HG02759 (cell line): ENCODE measurements around the gene ABLIM2.
"Not testable (repeated sequence)": the region's sequence is repeated elsewhere in the genome, so short reads cannot be mapped to it uniquely, and the experiment has no call there.

Source experiments
- ATAC-seq: cut with Tn5 transposase; IDR thresholded peaks from one replicate; pipeline ENCODE4 v1.9.1; 2021; ENCODE audit warnings: mild to moderate bottlenecking, moderate library complexity; ENCODE audit not compliant: unreplicated experiment

ABLIM2 gene

GRCh38 chr4:7926822-7927221 lies 231.8 kb downstream of the ABLIM2 start:
- no peak for ATAC-seq

GRCh38 chr4:7924570-7924969 lies 234.0 kb downstream of the ABLIM2 start:
- no peak for ATAC-seq

GRCh38 chr4:7924163-7924562 lies 234.4 kb downstream of the ABLIM2 start:
- ATAC-seq, result no peak

- no peak for ATAC-seq
These were observed 236.1 kb downstream of the ABLIM2 start for GRCh38 chr4:7922466-7922865.

- ATAC-seq, result no peak
These were observed 239.6 kb downstream of the ABLIM2 start for GRCh38 chr4:7918981-7919380.

- ATAC-seq, result not testable (repeated sequence)
These were observed 240.4 kb downstream of the ABLIM2 start for GRCh38 chr4:7918187-7918586.

GRCh38 chr4:7917669-7918068 lies 240.9 kb downstream of the ABLIM2 start:
- no peak for ATAC-seq

- no peak for ATAC-seq
These were observed 242.8 kb downstream of the ABLIM2 start for GRCh38 chr4:7915875-7916242.
